ENCODE results near the gene MCHR1.

Gene MCHR1

DNA sequence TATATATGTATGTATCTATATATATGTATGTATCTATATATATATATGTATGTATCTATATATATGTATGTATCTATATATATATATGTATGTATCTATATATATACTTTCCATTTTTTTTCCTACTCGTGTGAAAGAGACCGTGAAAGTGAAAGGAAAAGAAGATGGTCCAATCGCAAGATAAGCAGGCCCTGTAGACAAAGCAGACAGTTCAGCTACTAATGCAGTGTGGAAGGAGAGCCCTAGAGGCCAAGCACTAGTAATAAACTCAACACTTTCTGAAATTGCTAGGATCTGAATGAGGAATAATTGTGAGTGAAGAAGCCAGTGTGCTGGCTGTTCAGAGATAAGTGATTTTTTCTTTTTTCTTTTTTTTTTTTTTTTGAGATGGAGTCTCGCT is 47.2 kb downstream of the MCHR1 start:
- no peak for DNase-seq (ENCODE audit: low read depth, low spot score)

DNA sequence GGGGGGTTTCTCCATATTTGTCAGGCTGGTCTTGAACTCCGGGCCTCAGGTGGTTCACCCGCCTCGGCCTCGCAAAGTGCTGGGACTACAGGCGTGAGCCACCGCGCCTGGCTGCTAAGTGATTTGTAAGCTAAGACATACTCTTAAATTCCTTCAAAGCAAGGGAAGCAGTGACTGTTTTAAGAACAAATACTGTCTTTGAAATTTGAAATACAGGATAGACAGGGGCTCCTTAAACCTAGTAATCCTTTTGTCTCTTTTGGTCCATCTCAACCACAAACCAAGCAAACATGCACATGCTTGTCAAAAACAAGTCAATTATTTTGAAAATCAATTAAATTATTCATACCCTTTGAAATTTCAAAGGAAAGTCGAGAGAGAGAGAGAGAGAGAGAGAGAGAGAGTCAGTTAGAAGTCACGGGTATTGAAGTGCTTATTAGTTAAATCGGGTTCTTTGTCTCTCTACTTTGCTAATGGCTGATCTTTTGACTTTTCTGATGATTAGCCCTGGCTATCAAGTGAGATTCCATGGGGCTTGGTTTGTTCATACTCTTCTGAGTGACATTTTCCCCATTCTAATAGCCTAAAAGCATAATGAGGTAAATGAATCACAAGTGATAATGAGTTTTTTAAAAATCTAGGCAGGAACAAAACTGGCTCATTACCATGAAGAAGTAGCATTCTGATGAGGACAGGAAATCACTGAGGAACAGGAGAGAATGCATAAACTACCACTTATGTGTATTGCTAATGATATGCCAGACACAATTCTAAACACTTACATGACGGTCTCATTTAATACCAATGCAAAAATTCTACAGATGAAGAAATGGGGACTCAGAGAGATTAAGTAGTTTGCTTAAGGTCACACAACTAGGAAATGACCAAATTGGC is 48.0 kb downstream of the MCHR1 start:
- peak; percentile 51 for DNase-seq (ENCODE audit: low read depth, low spot score)

DNA sequence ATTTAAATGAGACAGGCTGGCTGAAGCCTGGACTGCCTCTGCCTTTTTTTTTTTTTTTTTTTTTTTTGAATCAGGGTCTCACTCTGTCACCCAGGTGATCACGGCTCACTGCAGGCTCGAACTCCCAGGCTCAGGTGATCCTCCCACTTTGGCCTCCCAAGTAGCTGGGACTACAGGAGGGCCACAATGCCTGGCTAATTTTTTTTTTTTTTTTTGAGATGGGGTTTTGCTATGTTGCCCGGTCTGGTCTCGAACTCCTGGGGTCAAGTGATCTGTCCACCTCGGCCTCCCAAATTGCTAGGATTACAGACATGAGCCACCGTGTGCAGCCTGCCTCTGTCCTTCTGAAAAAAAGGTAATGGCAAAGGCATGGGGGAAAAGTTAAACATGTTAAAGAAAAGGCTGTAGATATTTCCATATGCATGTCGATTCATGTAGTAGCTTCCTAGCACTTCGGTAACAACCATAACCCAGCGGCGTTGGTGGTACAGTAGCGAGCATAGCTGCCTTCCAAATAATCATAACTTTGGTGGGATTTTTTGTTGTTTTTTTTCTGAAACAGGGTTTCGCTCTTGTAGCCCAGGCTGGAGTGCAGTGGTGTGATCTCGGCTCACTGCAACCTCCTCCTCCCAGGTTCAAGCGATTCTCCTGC is 48.8 kb downstream of the MCHR1 start:
- DNase-seq (ENCODE audit: low read depth, low spot score) = no peak

DNA sequence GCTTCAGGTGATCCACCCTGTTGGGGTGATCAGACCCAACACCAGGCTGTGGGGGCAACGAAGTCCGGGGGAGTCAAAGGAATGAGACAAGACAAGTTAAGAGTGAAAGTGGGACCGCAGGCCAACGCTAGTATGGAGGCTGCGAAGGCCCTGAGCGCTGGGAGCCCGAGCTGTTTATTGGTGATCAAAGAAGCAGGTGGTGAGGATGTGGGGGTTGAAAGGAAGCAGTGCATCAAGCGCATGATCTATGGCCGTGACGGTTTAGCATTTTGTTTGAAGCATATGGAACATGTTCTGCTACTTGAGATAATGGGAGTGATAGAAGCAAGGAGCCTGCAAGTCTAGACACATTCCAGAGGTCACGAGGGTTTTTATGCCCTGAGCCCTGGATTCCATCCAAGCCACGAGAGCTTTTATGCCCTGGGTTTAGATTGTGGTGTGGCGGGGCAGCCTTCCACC is 49.5 kb downstream of the MCHR1 start:
- peak; percentile 76 for DNase-seq (ENCODE audit: low read depth, low spot score)

DNA sequence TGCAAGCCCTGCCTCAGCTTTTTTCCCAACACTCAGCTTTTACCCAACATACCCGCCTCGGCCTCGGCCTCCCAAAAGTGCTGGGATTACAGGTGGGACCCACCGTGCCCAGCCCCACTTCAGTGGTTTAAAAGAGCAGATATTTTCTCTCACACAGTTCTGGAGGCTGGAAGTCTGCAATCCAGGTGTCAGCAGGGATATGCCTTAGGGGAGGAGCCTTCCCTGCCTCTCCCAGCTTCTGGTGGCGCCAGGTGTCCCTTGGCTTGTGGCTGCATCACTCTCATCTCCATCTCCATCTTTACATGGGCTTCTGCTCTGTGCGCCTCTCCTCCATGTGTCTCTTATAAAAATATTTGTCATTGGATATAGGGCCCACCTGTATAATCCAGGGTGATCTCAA is 50.0 kb downstream of the MCHR1 start:
- DNase-seq (ENCODE audit: low read depth, low spot score) = no peak

Data from astrocyte of the hippocampus (primary cell).